ENCODE results near the gene TCERG1L. TPM values are rescaled to one million over a fixed set of nuclear protein-coding genes. Genes with fewer than 3 reads are reported as not detected.
"Not testable (repeated sequence)": the region's sequence is repeated elsewhere in the genome, so short reads cannot be mapped to it uniquely, and the experiment has no call there.

Gene TCERG1L
- polyA plus RNA-seq, 3 donors from 2014 or later, result not detected

DNA sequence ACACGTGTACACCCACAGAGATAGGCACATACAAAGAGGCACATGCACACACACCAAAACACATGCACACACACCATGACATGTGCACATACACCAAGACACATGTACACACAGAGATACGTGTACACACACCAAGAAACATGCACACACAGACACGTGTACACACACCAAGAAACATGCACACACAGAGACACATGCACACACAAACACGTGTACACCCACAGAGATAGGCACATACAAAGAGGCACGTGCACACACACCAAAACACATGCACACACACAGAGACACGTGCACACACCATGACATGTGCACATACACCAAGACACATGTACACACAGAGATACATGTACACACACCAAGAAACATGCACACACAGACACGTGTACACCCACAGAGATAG is 135.2 kb downstream of the TCERG1L start:
- DNase-seq, H3K36me3 Mint-ChIP-seq: not testable (repeated sequence)

DNA sequence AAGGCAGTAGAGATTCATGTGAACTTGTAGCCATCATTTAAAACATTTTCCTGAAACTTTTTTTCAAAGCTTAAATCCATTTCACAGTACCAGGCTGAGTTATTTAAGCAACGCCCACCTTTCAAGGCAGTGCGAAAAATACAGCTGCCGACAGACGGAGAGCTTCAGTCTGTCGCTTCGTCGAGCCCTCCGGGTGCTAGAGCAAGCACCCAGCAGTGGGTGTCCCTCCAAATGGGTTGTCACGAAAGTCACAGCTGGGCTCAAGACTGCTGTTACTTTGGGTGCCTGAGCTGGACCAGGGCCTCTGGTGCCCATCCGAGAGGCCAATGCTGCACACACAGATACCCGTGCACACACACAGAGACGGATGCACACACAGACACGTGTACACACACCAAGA is 135.6 kb downstream of the TCERG1L start:
- no peak overlapping the region for H3K4me3 Mint-ChIP-seq
- H3K36me3 Mint-ChIP-seq, result no peaks in the 10 kb centered on the region
- peaks cover 0 to 4% (median 1%) of the 10 kb centered on the region in 3 donors for H3K27me3 Mint-ChIP-seq (ENCODE audit: low read depth in 3 of 3)
- no peaks in the 10 kb centered on the region for H3K4me1 Mint-ChIP-seq
- no peak overlapping the region for H3K27ac Mint-ChIP-seq
- no peaks in the 10 kb centered on the region for H3K9me3 Mint-ChIP-seq
- no peak for DNase-seq

More for the DNA sequence above, 135.2 kb downstream of the TCERG1L start:
- not testable (repeated sequence) for H3K4me3 Mint-ChIP-seq; H3K27ac Mint-ChIP-seq; H3K9me3 Mint-ChIP-seq; H3K4me1 Mint-ChIP-seq; H3K27me3 Mint-ChIP-seq (ENCODE audit: low read depth in 3 of 3)

DNA sequence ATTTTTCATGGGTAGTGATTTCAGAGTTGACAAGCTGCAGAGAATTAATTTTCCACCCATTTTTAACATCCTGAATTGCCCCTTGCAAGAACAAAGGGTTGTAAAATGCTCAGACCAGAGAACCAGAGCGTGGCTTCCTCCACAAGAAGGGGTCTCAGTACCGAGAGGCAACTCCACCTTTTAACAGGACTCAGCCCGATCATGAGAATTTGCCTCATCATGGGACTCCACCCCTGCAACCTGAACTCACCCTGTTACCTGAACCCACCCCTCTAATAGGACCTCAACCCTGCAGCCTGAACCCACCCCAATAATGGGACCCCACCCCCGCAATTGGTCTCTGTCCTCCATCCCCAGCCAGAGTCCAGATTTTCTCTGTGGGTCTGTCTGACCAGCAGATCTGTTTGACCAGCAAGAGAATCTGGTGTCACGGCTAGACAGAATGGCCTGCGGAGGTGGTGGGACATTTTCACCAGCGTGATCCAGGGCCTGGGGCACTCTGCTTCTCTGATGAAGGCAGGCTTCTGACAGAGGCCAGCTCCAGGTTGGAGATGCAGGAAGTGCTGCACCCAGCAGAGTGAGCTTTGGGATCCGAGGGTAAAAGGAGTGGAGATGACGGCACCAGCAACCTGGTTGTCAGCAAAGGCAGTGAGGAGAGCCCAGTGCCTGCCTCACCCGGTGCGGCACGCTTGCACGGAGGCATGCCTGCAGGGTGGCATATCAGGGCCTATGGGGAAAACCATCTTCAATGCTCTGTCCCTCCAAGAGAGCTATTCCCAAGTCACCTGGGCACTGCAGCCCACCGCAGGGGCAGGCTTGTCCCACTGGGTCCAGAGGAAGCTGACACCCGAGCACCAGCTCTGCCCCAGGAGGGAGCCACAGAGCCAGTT is 136.6 kb downstream of the TCERG1L start:
- Mint-ChIP-seq H3K4me1 (no peaks in the 10 kb centered on the region), H3K9me3 (peaks cover 0 to 2% (median 0%) of the 10 kb centered on the region in 6 donors), H3K4me3 (no peak overlapping the region), H3K27ac (no peak overlapping the region), H3K36me3 (no peaks in the 10 kb centered on the region), H3K27me3 (ENCODE audit: low read depth in 3 of 3) (peaks cover 0 to 3% (median 3%) of the 10 kb centered on the region in 3 donors)
- DNase-seq, result no peak

- Mint-ChIP-seq H3K4me3 (no peak overlapping the region), H3K27ac (no peak overlapping the region), H3K27me3 (ENCODE audit: low read depth in 3 of 3) (peaks cover 0 to 3% (median 3%) of the 10 kb centered on the region in 3 donors), H3K9me3 (peaks cover 0 to 2% (median 0%) of the 10 kb centered on the region in 6 donors), H3K4me1 (no peaks in the 10 kb centered on the region), H3K36me3 (no peaks in the 10 kb centered on the region)
- no peak for DNase-seq
Observed at GRCh38 chr10:131174211-131174565, 137.3 kb downstream of the TCERG1L start.

DNA sequence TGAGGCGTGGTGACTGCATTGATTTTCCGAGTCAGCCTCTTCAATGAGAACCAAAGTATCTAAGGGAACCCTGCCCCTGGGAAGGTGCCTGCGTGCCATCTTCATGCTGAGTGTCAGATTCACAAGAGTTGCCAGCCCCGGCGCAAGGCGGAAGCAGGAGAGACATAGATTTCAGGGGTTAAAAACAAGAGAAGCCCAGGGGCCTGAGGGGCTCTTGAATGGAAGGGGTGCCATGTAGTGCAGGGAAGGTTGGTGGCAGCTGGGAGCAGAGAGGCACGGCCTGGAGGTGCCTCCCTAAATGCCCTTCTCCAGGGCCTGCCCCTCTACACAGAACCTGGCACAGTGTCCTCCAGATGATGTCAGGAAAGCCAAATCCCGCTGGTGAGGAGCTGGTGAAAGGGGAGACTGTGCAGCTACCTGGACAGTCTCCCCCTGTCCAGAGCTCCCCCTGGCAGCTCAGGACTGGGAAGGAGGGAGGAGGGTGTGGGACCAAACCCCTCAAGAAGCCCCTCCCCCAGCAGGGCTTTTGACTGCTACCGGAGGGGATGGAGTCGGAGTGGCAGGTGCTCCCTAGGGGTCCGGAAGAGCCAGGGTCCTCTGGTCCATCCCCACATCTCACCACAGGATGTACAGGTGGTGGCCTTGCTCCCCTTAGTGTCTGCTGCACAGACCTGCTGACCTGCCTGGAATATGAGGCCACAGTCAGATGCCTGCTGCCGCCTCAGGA is 137.9 kb downstream of the TCERG1L start:
- H3K4me1 Mint-ChIP-seq, result no peaks in the 10 kb centered on the region
- peaks cover 0 to 2% (median 0%) of the 10 kb centered on the region in 6 donors for H3K9me3 Mint-ChIP-seq
- DNase-seq, result no peak
- H3K27me3 Mint-ChIP-seq (ENCODE audit: low read depth in 3 of 3), result peaks cover 0 to 3% (median 3%) of the 10 kb centered on the region in 3 donors
- H3K36me3 Mint-ChIP-seq, result no peaks in the 10 kb centered on the region
- no peak overlapping the region for H3K27ac Mint-ChIP-seq
- H3K4me3 Mint-ChIP-seq, result no peak overlapping the region

DNA sequence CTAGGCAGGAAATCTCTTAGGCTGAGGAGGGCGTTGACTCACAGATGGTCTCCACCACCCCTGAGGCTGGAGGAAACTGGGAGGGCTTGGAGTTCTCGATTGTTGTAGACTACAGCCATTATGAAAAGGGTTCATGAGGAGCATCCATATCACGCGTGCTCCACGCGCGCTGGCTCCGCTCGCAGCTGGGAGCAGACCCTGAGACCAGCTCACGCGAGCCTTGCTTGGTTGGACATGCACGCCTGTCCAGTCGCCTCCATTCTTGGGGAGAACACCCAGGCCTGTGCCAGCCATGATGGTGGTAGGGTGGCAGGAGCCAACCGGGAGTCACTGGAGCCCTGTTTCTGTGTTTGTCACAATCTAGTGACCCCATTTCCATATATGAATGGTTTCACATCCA is 139.1 kb downstream of the TCERG1L start:
- no peak overlapping the region for H3K27ac Mint-ChIP-seq
- H3K27me3 Mint-ChIP-seq (ENCODE audit: low read depth in 3 of 3), result peaks cover 0 to 3% (median 3%) of the 10 kb centered on the region in 3 donors
- DNase-seq, result no peak
- H3K9me3 Mint-ChIP-seq, result peaks cover 0 to 2% (median 0%) of the 10 kb centered on the region in 6 donors
- H3K4me1 Mint-ChIP-seq, result no peaks in the 10 kb centered on the region
- H3K36me3 Mint-ChIP-seq, result no peaks in the 10 kb centered on the region
- no peak overlapping the region for H3K4me3 Mint-ChIP-seq

DNA sequence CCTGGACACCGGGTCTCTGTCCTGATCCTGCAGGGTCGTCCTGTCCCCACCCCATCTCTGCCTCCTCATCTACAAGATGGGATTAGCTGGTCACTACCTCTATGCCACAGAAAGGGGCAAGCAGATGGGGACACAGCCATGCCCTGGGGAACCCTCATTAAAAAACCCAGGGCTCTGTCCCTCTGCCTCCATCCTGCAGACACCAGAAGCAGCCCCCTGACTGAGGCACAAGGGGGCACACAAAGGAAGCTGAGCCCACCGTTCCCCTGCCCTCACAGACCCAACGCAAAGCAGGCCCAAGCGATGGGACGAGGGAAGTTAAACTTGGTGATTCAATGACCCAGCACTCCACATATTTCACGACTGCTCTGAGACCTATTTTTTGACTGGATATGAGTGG is 142.4 kb downstream of the TCERG1L start:
- DNase-seq, result no peak
- Mint-ChIP-seq H3K4me1 (no peaks in the 10 kb centered on the region), H3K27ac (no peak overlapping the region), H3K4me3 (no peak overlapping the region), H3K9me3 (peaks cover 0 to 2% (median 0%) of the 10 kb centered on the region in 6 donors), H3K36me3 (no peaks in the 10 kb centered on the region), H3K27me3 (ENCODE audit: low read depth in 3 of 3) (peaks cover 0 to 4% (median 3%) of the 10 kb centered on the region in 3 donors)

- peaks cover 0 to 6% (median 2%) of the 10 kb centered on the region in 3 donors for H3K27me3 Mint-ChIP-seq (ENCODE audit: low read depth in 3 of 3)
- H3K27ac Mint-ChIP-seq, result no peak overlapping the region
Observed at GRCh38 chr10:131168238-131168875, 143.2 kb downstream of the TCERG1L start.

DNA sequence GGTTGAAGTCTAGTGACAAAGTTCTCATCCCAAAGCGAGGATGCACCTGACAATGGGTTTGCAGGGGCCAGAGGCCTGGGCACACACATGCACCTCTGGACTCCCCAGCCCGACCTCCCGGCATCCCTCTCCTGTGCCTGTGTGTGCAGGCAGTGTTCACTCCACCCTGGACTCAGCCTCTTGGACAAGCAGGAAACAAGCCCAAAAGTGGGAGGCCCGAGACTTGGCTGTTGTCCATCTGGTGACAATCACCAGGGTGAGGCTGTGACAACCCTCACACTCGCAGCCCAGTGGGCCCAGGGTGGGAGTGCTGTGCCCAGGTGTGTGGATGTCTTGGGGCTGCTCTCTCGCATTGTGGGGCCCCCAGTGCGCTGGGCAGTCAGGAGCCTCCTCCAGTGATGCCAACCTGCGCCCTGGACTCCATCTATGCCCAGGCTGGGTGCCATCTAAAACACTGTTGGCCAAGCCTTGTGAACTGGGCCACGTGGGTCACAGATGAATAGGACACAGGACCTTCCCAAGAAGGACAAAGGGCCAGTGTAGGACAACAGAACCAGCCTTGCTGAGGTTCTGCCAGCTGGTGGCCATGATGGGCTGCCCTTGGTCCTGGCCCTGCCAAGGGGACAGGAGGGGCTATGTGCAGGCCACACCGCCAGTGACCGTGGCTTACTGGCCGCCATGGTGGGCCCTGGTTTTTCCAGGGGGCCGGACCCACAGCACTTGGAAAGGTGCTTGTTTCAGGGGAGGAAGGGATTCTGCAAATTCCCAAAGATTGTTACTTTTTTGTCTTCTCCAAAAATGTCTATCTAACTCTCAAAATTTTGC is 144.3 kb downstream of the TCERG1L start:
- DNase-seq, result no peak
- Mint-ChIP-seq H3K27ac (no peak overlapping the region), H3K36me3 (no peaks in the 10 kb centered on the region), H3K4me3 (no peak overlapping the region), H3K4me1 (no peaks in the 10 kb centered on the region), H3K9me3 (peaks cover 0 to 2% (median 0%) of the 10 kb centered on the region in 6 donors), H3K27me3 (ENCODE audit: low read depth in 3 of 3) (peaks cover 0 to 6% (median 2%) of the 10 kb centered on the region in 3 donors)

More at GRCh38 chr10:131168238-131168875, 143.2 kb downstream of the TCERG1L start:
- Mint-ChIP-seq H3K36me3 (no peaks in the 10 kb centered on the region), H3K9me3 (peaks cover 0 to 2% (median 0%) of the 10 kb centered on the region in 6 donors), H3K4me1 (no peaks in the 10 kb centered on the region), H3K4me3 (no peak overlapping the region)
- no peak for DNase-seq

GRCh38 chr10:131166486-131166885 is 145.0 kb downstream of the TCERG1L start:
- no peaks in the 10 kb centered on the region for H3K36me3 Mint-ChIP-seq
- no peak overlapping the region for H3K27ac Mint-ChIP-seq
- no peaks in the 10 kb centered on the region for H3K4me1 Mint-ChIP-seq
- H3K4me3 Mint-ChIP-seq, result no peak overlapping the region
- H3K9me3 Mint-ChIP-seq, result peaks cover 0 to 2% (median 0%) of the 10 kb centered on the region in 6 donors
- H3K27me3 Mint-ChIP-seq (ENCODE audit: low read depth in 3 of 3), result peaks cover 0 to 6% (median 2%) of the 10 kb centered on the region in 3 donors
- no peak for DNase-seq

- no peaks in the 10 kb centered on the region for H3K9me3 Mint-ChIP-seq
- H3K27ac Mint-ChIP-seq, result no peak overlapping the region
- peaks cover 0 to 4% (median 2%) of the 10 kb centered on the region in 3 donors for H3K27me3 Mint-ChIP-seq (ENCODE audit: low read depth in 3 of 3)
- H3K4me1 Mint-ChIP-seq, result no peaks in the 10 kb centered on the region
- no peaks in the 10 kb centered on the region for H3K36me3 Mint-ChIP-seq
- no peak overlapping the region for H3K4me3 Mint-ChIP-seq
- no peak for DNase-seq
Observed at GRCh38 chr10:131165092-131165491, 146.4 kb downstream of the TCERG1L start.

GRCh38 chr10:131162866-131163843 is 148.4 kb downstream of the TCERG1L start:
- Mint-ChIP-seq H3K4me3 (no peak overlapping the region), H3K4me1 (no peaks in the 10 kb centered on the region), H3K9me3 (no peaks in the 10 kb centered on the region), H3K36me3 (no peaks in the 10 kb centered on the region), H3K27ac (no peak overlapping the region), H3K27me3 (ENCODE audit: low read depth in 3 of 3) (peaks cover 2 to 4% (median 4%) of the 10 kb centered on the region in 3 donors)
- no peak for DNase-seq

Data from immature natural killer cell (primary cell).